CD8-positive, alpha-beta memory T cell (primary cell): ENCODE data around the gene PABPN1L. TPM values are rescaled to one million over a fixed set of nuclear protein-coding genes. Genes with fewer than 3 reads are reported as not detected.

Experiments used
- CTCF ChIA-PET: fragments of 350-600 bp; sonication (Branson Sonifier 250); formaldehyde crosslinking; loops from one replicate; lab custom pipeline; 2021; ENCODE audit warnings: antibody characterized with exemption; lab: Charles Lee
- POLR2A ChIA-PET: fragments of 350-600 bp; sonication (Branson Sonifier 250); formaldehyde crosslinking; loops from one replicate; lab custom pipeline; 2021; ENCODE audit warnings: antibody characterized with exemption; lab: Charles Lee
- DNase-seq, 5 donors: peaks; one replicate each; pipeline versions ENCODE4 v3.0.0 to v3.0.0-alpha.2; 2020 to 2022; ENCODE audit warnings: mixed read lengths in 1 of 5
- H3K27ac ChIP-seq: one replicate; pipeline ENCODE4 v1.7.0; 2013; ENCODE audit warnings: low read depth, mild to moderate bottlenecking, low read length, moderate library complexity
- H3K27me3 ChIP-seq: 2 replicates; pipeline ENCODE4 v1.7.0; 2013; ENCODE audit warnings: low read length, mild to moderate bottlenecking; ENCODE audit not compliant: insufficient read depth, poor library complexity, severe bottlenecking
- H3K36me3 ChIP-seq: 2 replicates; pipeline ENCODE4 v1.7.0; 2013; ENCODE audit warnings: mild to moderate bottlenecking, low read length, moderate library complexity; ENCODE audit not compliant: insufficient read depth
- H3K4me1 ChIP-seq: 2 replicates; pipeline ENCODE4 v1.7.0; 2013; ENCODE audit warnings: mild to moderate bottlenecking, low read length, moderate library complexity; ENCODE audit not compliant: insufficient read depth
- H3K4me3 ChIP-seq: 2 replicates; pipeline ENCODE4 v1.7.0; 2013; ENCODE audit warnings: mild to moderate bottlenecking, low read length
- H3K9me3 ChIP-seq: 2 replicates; pipeline ENCODE4 v1.7.0; 2013; ENCODE audit warnings: mild to moderate bottlenecking, low read length
- H3K27ac Mint-ChIP-seq, 8 donors: one replicate each; pipeline ENCODE4 v1.8.0; 2020 to 2021; ENCODE audit warnings: mixed read lengths in 8 of 8, mild to moderate bottlenecking in 6 of 8, inconsistent platforms in 3 of 8, moderate library complexity in 3 of 8
- H3K27me3 Mint-ChIP-seq, 2 donors: one replicate each; pipeline ENCODE4 v1.8.0; 2020 to 2021; ENCODE audit warnings: mixed read lengths in 2 of 2, mild to moderate bottlenecking in 1 of 2, moderate library complexity in 1 of 2
- H3K36me3 Mint-ChIP-seq, 3 donors: one replicate each; pipeline ENCODE4 v1.8.0; 2020 to 2021; ENCODE audit warnings: mixed read lengths in 3 of 3, inconsistent platforms in 1 of 3, mild to moderate bottlenecking in 1 of 3
- H3K4me1 Mint-ChIP-seq, 3 donors: one replicate each; pipeline ENCODE4 v1.8.0; 2020 to 2021; ENCODE audit warnings: mixed read lengths in 3 of 3, inconsistent platforms in 1 of 3, mild to moderate bottlenecking in 1 of 3
- H3K4me3 Mint-ChIP-seq, 7 donors: one replicate each; pipeline ENCODE4 v1.8.0; 2020 to 2021; ENCODE audit warnings: mixed read lengths in 7 of 7, mild to moderate bottlenecking in 6 of 7, moderate library complexity in 4 of 7, inconsistent platforms in 2 of 7
- H3K9me3 Mint-ChIP-seq, 5 donors: one replicate each; pipeline ENCODE4 v1.8.0; 2020 to 2022; ENCODE audit warnings: mixed read lengths in 5 of 5, mild to moderate bottlenecking in 3 of 5, moderate library complexity in 2 of 5, inconsistent platforms in 1 of 5
- polyA plus RNA-seq: library from polyadenylated mRNA; unstranded; fragments of 300-500 nt; fragmentation: Illumina TruSeq; gene quantifications from one replicate; pipeline ENCODE4 v1.2.3, GENCODE V29; 2021
- total RNA-seq, 2 experiments: library from RNA; stranded (reverse); gene quantifications; one replicate each; pipeline ENCODE4 v1.2.3, GENCODE V29; 2021

The PABPN1L gene
- total and polyA plus RNA-seq, 3 experiments from 2014 or later = not detected

GRCh38 chr16:88819126-88819525 is 47.3 kb downstream of the PABPN1L start:
- Histone ChIP-seq H3K4me3 (no peak overlapping the region), H3K36me3 (no peaks in the 10 kb centered on the region), H3K27me3 (no peaks in the 10 kb centered on the region), H3K4me1 (no peaks in the 10 kb centered on the region), H3K27ac (no peak overlapping the region), H3K9me3 (no peaks in the 10 kb centered on the region)
- Mint-ChIP-seq H3K4me1 (no peaks in the 10 kb centered on the region), H3K9me3 (no peaks in the 10 kb centered on the region), H3K27ac (peak overlapping the region in 1 of 8 donors; percentile 64), H3K4me3 (no peak overlapping the region), H3K36me3 (peaks cover 0 to 18% (median 0%) of the 10 kb centered on the region in 3 donors), H3K27me3 (no peaks in the 10 kb centered on the region)
- no peak for DNase-seq
- ChIA-PET CTCF (no interaction called here), POLR2A (no interaction called here)

DNA sequence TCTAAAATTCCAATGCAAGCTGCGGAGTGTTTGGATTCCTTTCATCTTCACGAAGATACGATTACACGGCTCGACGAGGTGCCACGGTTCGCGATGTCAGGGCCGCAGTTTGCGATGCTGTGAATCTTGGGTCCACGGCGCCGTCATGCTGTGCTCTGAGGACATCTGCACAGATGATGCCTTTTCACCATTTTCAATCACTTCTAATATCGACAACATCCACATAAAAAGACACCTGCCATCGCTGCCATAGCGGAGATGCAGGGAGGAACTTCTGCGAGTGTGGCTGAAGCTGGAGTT is 47.9 kb downstream of the PABPN1L start:
- no peaks in the 10 kb centered on the region for H3K27me3 ChIP-seq
- H3K27me3 Mint-ChIP-seq = peaks cover 0 to 2% of the 10 kb centered on the region in 2 donors
- no peaks in the 10 kb centered on the region for H3K9me3 Mint-ChIP-seq
- no peak overlapping the region for H3K4me3 ChIP-seq
- no peaks in the 10 kb centered on the region for H3K9me3 ChIP-seq
- no peak overlapping the region for H3K27ac ChIP-seq
- peaks cover 0 to 15% (median 0%) of the 10 kb centered on the region in 3 donors for H3K36me3 Mint-ChIP-seq
- H3K4me1 Mint-ChIP-seq = peaks cover 0 to 4% (median 3%) of the 10 kb centered on the region in 3 donors
- no peaks in the 10 kb centered on the region for H3K4me1 ChIP-seq
- H3K27ac Mint-ChIP-seq = no peak overlapping the region
- DNase-seq = no peak
- no peaks in the 10 kb centered on the region for H3K36me3 ChIP-seq
- H3K4me3 Mint-ChIP-seq = no peak overlapping the region
- POLR2A ChIA-PET = no interaction called here
- CTCF ChIA-PET = no interaction called here

DNA sequence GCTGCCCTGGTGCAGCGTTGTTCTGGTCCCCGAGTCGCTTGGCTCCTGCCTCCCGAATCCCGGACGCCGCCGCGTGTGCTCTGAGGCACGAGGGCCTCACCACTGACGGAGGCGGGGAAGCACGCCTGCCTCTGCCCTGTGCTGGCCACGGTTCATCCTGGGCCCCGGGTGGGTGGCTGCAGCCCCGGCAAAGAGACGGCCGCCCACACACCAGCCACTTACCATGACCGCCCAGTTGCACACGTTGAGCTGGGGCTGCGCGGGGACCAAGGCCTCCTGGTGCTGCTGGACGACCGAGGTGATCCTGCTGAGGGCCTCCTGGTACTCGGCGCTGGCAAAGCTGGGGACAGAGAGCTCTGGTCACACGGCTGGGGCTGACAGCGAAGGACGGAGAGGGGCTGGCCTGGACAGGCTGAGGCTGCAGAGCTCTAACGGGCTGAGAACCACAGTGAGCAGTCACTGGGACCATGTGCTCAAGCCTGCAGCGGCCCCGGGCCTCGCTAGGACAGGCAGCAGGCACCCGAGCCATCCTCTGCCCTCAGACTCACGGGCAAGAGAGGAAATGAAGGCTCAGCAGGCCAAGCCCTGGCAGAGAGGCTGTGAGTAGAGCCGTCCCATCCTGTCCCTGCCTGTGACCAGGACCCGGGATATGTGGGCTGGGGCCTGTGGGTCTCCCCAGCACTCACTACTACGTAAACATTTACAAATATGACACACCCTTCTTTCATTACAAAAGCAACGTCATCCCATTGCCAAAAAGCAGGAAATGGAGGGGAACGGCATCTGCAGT is 48.5 kb downstream of the PABPN1L start:
- no peaks in the 10 kb centered on the region for H3K36me3 ChIP-seq
- no peak for DNase-seq
- no peaks in the 10 kb centered on the region for H3K4me1 ChIP-seq
- Mint-ChIP-seq H3K27ac (no peak overlapping the region), H3K36me3 (peaks cover 0 to 14% (median 0%) of the 10 kb centered on the region in 3 donors), H3K4me1 (peaks cover 0 to 4% (median 3%) of the 10 kb centered on the region in 3 donors), H3K4me3 (no peak overlapping the region), H3K27me3 (peaks cover 0 to 2% of the 10 kb centered on the region in 2 donors), H3K9me3 (no peaks in the 10 kb centered on the region)
- H3K4me3 ChIP-seq = no peak overlapping the region
- ChIA-PET POLR2A (no interaction called here), CTCF (interaction anchor here (1.4 kb wide), 1 partner anchor 40 kb away, joined by 6 read pairs; no protein-coding TSS in a partner anchor)
- H3K27ac ChIP-seq = no peak overlapping the region
- no peaks in the 10 kb centered on the region for H3K27me3 ChIP-seq
- no peaks in the 10 kb centered on the region for H3K9me3 ChIP-seq

- no peak for DNase-seq
- no peak overlapping the region for H3K27ac ChIP-seq
- Mint-ChIP-seq H3K27ac (no peak overlapping the region), H3K27me3 (peaks cover 0 to 4% of the 10 kb centered on the region in 2 donors), H3K9me3 (no peaks in the 10 kb centered on the region), H3K4me3 (no peak overlapping the region), H3K4me1 (peaks cover 4 to 9% (median 5%) of the 10 kb centered on the region in 3 donors), H3K36me3 (peaks cover 0 to 7% (median 0%) of the 10 kb centered on the region in 3 donors)
- no peaks in the 10 kb centered on the region for H3K9me3 ChIP-seq
- H3K4me1 ChIP-seq = no peaks in the 10 kb centered on the region
- POLR2A ChIA-PET = no interaction called here
- H3K36me3 ChIP-seq = no peaks in the 10 kb centered on the region
- H3K27me3 ChIP-seq = no peaks in the 10 kb centered on the region
- CTCF ChIA-PET = interaction anchor here (1.4 kb wide), 2 partner anchors 41 to 353 kb away, joined by 3 to 6 read pairs; no protein-coding TSS in a partner anchor
- no peak overlapping the region for H3K4me3 ChIP-seq
Observed at GRCh38 chr16:88816736-88817535, 49.5 kb downstream of the PABPN1L start.

GRCh38 chr16:88815901-88816589 is 50.4 kb downstream of the PABPN1L start:
- Histone ChIP-seq H3K9me3 (no peaks in the 10 kb centered on the region), H3K27me3 (no peaks in the 10 kb centered on the region), H3K4me3 (no peak overlapping the region), H3K4me1 (peaks cover 2% of the 10 kb centered on the region), H3K36me3 (no peaks in the 10 kb centered on the region), H3K27ac (no peak overlapping the region)
- Mint-ChIP-seq H3K4me1 (peaks cover 4 to 16% (median 6%) of the 10 kb centered on the region in 3 donors), H3K36me3 (peaks cover 0 to 4% (median 0%) of the 10 kb centered on the region in 3 donors), H3K4me3 (no peak overlapping the region), H3K9me3 (no peaks in the 10 kb centered on the region), H3K27me3 (peaks cover 0 to 4% of the 10 kb centered on the region in 2 donors), H3K27ac (no peak overlapping the region)
- ChIA-PET POLR2A (no interaction called here), CTCF (interaction anchor here (1.0 to 1.5 kb wide), 4 partner anchors 11 to 354 kb away, joined by 3 to 4 read pairs (median 3); no protein-coding TSS in a partner anchor)
- peak in 4 of 5 donors; percentile 27 to 66 (median 49) for DNase-seq

DNA sequence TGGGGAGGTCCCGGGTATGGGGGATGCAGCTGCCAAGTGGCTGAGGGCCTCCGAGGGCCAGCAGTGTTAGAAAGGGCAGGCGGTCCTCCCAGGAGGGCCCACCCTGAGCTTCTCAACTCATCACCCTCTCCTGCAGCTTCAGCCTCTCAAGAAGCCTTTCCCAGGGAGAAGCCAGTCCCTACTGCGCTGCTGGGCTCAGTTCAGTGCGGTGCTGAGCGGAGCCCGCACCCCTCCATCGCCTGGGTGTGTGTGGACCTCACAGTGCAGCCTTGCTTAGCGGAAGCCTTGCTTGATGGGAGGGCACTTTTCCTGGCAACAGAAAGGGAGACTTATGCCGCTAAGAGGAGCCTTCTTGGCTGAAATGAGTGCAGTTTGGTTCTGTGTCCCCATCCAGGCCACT is 51.2 kb downstream of the PABPN1L start:
- Mint-ChIP-seq H3K36me3 (peaks cover 0 to 6% (median 0%) of the 10 kb centered on the region in 3 donors), H3K9me3 (no peaks in the 10 kb centered on the region), H3K4me3 (no peak overlapping the region), H3K27me3 (peaks cover 0 to 4% of the 10 kb centered on the region in 2 donors), H3K4me1 (peaks cover 8 to 24% (median 13%) of the 10 kb centered on the region in 3 donors), H3K27ac (no peak overlapping the region)
- Histone ChIP-seq H3K36me3 (no peaks in the 10 kb centered on the region), H3K9me3 (no peaks in the 10 kb centered on the region), H3K4me3 (no peak overlapping the region), H3K27ac (no peak overlapping the region), H3K27me3 (no peaks in the 10 kb centered on the region), H3K4me1 (peaks cover 10% of the 10 kb centered on the region)
- CTCF ChIA-PET = interaction anchor here (1.0 to 1.5 kb wide), 4 partner anchors 11 to 355 kb away, joined by 3 to 4 read pairs (median 3); no protein-coding TSS in a partner anchor
- DNase-seq = no peak
- POLR2A ChIA-PET = no interaction called here

DNA sequence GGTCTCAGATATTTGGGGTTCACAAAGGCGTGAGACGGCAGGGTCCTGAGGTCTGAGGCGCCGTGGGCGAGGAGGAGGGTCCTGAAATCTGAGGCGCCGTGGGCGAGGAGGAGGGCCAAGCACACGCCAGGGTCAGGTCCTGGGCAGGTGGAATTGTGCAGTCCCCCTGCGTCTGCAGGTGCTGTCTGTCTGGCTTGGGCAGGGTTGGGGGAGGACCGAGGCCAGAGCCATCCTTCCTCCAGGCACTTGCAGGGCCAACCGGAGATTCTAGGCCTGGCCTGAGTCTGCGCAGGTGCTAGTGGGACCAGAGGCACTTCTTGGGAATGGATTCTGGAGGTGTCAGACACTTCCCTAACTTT is 52.3 kb downstream of the PABPN1L start:
- peaks cover 14% of the 10 kb centered on the region for H3K4me1 ChIP-seq
- no peak overlapping the region for H3K27ac ChIP-seq
- ChIA-PET CTCF (interaction anchor here (2.5 to 3.3 kb wide), 2 partner anchors 32 to 43 kb away, joined by 10 to 18 read pairs; partner anchors contain the start of genes GALNS and TRAPPC2L), POLR2A (interaction anchor here (1.4 kb wide), 1 partner anchor 33 kb away, joined by 3 read pairs; no protein-coding TSS in a partner anchor)
- Mint-ChIP-seq H3K36me3 (peaks cover 0 to 15% (median 0%) of the 10 kb centered on the region in 3 donors), H3K27ac (peak overlapping the region in 1 of 8 donors; percentile 21), H3K4me3 (peak overlapping the region in 4 of 7 donors; percentile 58 to 83 (median 60)), H3K9me3 (no peaks in the 10 kb centered on the region), H3K4me1 (peaks cover 8 to 32% (median 17%) of the 10 kb centered on the region in 3 donors), H3K27me3 (peaks cover 0 to 4% of the 10 kb centered on the region in 2 donors)
- peaks cover 6% of the 10 kb centered on the region for H3K36me3 ChIP-seq
- no peaks in the 10 kb centered on the region for H3K9me3 ChIP-seq
- H3K27me3 ChIP-seq = no peaks in the 10 kb centered on the region
- DNase-seq = no peak
- H3K4me3 ChIP-seq = no peak overlapping the region
